Ovary (tissue), 3 donors: ENCODE results near the gene UBL7.

Source experiments
- POLR2A ChIP-seq: fragments of 450-650 bp; IDR thresholded peaks from one replicate; pipeline ENCODE4 v1.6.1; 2017; ENCODE audit warnings: antibody characterized with exemption, mild to moderate bottlenecking, moderate library complexity
- TF ChIP-seq, protein P1 (sequence below), 3 donors: fragments of 450-650 bp in 2 of 3; fragments of 200-600 bp in 1 of 3; IDR thresholded peaks; one replicate each; pipeline versions ENCODE4 v1.5.1 to v1.8.0; 2016 to 2022; ENCODE audit warnings: antibody characterized with exemption in 3 of 3, mild to moderate bottlenecking in 1 of 3
- donor health status: DM: no; HTN: no; CAD: no.

DNA sequence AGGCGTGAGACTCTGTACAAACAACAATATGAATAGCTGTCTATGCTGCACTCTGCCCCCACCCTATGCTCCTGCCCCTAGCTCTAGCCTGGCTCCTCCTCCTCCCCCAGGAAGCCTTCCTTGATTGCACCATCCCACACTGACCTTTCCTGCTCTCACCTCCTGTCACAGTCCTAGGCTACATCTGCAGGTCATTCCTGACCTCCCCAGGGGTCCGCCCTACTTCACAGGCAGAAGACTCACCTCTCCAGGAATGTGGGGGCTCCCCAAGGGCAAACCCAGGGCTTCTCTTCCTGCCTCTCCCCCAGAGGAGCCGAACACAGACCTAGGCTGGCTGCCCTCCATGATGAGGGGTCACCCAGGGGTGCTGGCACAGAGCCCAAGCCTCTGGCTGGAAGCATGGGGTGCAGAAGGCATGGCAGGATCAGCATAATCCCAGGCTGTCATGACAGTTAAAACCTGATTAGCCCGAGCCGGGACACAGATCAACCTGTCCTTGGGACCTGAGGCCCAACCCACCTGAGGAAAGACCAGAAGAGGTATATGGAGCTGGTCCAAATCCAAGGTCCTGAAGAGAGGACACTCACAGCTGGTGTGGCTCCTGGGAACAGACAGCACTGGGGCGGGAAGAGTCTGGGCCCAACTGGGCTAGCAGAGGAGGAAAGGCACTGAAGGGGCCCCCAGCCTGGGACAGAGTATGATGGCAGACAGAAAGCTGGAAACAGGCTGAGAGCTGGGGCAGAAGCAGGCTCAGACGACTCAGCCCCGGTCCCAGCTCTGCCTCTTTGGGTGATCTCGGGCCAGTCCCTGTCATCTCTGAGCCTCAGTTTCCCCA is 33.1 kb downstream of the UBL7 start:
- TF ChIP-seq, protein P1, sequence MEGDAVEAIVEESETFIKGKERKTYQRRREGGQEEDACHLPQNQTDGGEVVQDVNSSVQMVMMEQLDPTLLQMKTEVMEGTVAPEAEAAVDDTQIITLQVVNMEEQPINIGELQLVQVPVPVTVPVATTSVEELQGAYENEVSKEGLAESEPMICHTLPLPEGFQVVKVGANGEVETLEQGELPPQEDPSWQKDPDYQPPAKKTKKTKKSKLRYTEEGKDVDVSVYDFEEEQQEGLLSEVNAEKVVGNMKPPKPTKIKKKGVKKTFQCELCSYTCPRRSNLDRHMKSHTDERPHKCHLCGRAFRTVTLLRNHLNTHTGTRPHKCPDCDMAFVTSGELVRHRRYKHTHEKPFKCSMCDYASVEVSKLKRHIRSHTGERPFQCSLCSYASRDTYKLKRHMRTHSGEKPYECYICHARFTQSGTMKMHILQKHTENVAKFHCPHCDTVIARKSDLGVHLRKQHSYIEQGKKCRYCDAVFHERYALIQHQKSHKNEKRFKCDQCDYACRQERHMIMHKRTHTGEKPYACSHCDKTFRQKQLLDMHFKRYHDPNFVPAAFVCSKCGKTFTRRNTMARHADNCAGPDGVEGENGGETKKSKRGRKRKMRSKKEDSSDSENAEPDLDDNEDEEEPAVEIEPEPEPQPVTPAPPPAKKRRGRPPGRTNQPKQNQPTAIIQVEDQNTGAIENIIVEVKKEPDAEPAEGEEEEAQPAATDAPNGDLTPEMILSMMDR (IDR thresholded peaks at IDR 0.05): no peak
- TF ChIP-seq POLR2A: no peak
